Lung (tissue), 12 donors: Measurements from ENCODE around the gene TDRD3. TPM values are rescaled to one million over a fixed set of nuclear protein-coding genes. Genes with fewer than 3 reads are reported as not detected.
A peak's percentile ranks its signal among the peaks of the same experiment; 100 is the strongest.

ENCODE experiments used
- ATAC-seq: fragments of 200-7000 bp; cut with Tn5 transposase; one replicate; pipeline ENCODE4 v1.9.1; 2020; ENCODE audit warnings: moderate number of reproducible peaks; ENCODE audit not compliant: insufficient read depth, low FRiP score
- DNase-seq, 3 donors: peaks; one replicate each; pipeline ENCODE4 v3.0.0-alpha.2; 2013 to 2017
- H3K27ac ChIP-seq, 2 donors: one replicate each; pipeline ENCODE4 v1.5.1; 2013; ENCODE audit warnings: mild to moderate bottlenecking in 2 of 2, moderate library complexity in 2 of 2, control low read depth in 1 of 2, inconsistent platforms in 1 of 2, low read depth in 1 of 2, low read length in 1 of 2
- H3K27me3 ChIP-seq, 3 donors: one replicate each; pipeline ENCODE4 v1.5.1; 2013; ENCODE audit warnings: low read length in 2 of 3; ENCODE audit not compliant: control insufficient read depth in 3 of 3, insufficient read depth in 3 of 3
- H3K36me3 ChIP-seq, 4 donors: one replicate each; pipeline ENCODE4 v1.5.1; 2013; ENCODE audit warnings: low read length in 4 of 4, mild to moderate bottlenecking in 1 of 4, moderate library complexity in 1 of 4; ENCODE audit not compliant: control insufficient read depth in 4 of 4, insufficient read depth in 4 of 4
- H3K4me1 ChIP-seq, 5 donors: one replicate each; pipeline ENCODE4 v1.5.1; 2013; ENCODE audit warnings: low read length in 5 of 5, mild to moderate bottlenecking in 2 of 5, moderate library complexity in 1 of 5; ENCODE audit not compliant: control insufficient read depth in 5 of 5, insufficient read depth in 5 of 5
- H3K4me3 ChIP-seq: one replicate; pipeline ENCODE4 v1.5.1; 2013; ENCODE audit warnings: mild to moderate bottlenecking, control low read depth, moderate library complexity
- H3K9ac ChIP-seq, 2 donors: one replicate each; pipeline ENCODE4 v1.5.1; 2013; ENCODE audit warnings: low read length in 2 of 2, control low read depth in 1 of 2; ENCODE audit not compliant: insufficient read depth in 1 of 2
- H3K9me3 ChIP-seq, 4 donors: one replicate each; pipeline ENCODE4 v1.5.1; 2013; ENCODE audit warnings: low read length in 3 of 4, mild to moderate bottlenecking in 1 of 4, moderate library complexity in 1 of 4; ENCODE audit not compliant: control insufficient read depth in 4 of 4, insufficient read depth in 3 of 4
- WGBS, 2 donors: extraction: QIAGEN DNeasy Blood & Tissue Kit; methylation state at CpG; one replicate each; pipeline ENCODE4 v1.1.7; 2013; 5-methylcytosine and 5-hydroxymethylcytosine counted together
- polyA plus RNA-seq, 2 donors: library from polyadenylated mRNA; stranded (reverse); fragments of 200-250 nt; gene quantifications; one replicate each; pipeline ENCODE4 v1.2.1, GENCODE V29; 2013
- total RNA-seq, 2 donors: library from RNA; depleted of rRNA in 1 of 2; stranded (reverse); fragments of >200 nt in 1 of 2; gene quantifications; one replicate each; pipeline ENCODE4 v1.2.1, GENCODE V29; 2014 to 2021
- TF ChIP-seq, protein P1 (sequence below): IDR thresholded peaks from 2 replicates; pipeline ENCODE4 v1.5.1; 2012; ENCODE audit warnings: mild to moderate bottlenecking; ENCODE audit errors: control extremely low read depth, extremely low read depth
- donor health status: control.
- donor health status: control.
- donor health status: Bipolar disorder and iron deficiency.
- donor health status: healthy.
- donor health status: DM: yes; HTN: yes; CAD: no.

TDRD3 gene
- total and polyA plus RNA-seq, 4 donors = 6.5 to 56.7 (median 19.4) TPM

DNA sequence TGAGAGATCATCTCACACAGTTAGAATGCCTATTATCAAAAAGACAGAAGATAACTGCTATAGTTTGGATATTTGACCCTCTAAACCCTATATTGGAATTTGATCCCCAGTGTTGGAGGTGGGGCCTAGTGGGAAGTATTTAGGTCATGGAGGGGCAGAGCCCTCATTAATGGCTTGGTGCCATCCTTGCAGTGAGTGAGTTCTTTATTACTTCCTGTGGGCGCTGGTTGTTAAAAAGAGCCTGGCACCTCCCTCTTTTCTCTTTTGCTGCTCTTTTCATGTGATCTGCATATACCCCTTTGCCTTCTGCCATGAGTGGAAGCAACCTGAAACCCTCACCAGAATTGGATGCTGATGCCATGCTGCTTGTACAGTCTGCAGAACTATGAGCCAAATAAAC, 66.8 kb downstream of the TDRD3 start:
- H3K4me1 ChIP-seq = peaks cover 0 to 2% (median 0%) of the 10 kb centered on the region in 5 donors
- DNase-seq (no peak), ATAC-seq (no peak)
- H3K9me3 ChIP-seq = peaks cover 0 to 2% (median 0%) of the 10 kb centered on the region in 4 donors
- H3K36me3 ChIP-seq = peaks cover 1 to 14% (median 6%) of the 10 kb centered on the region in 4 donors
- H3K27me3 ChIP-seq = no peaks in the 10 kb centered on the region
- H3K27ac ChIP-seq = no peak overlapping the region
- no peak overlapping the region for H3K9ac ChIP-seq
- no peak overlapping the region for H3K4me3 ChIP-seq
- WGBS, 2 donors = 54 to 60% methylated on average over 1 of the region's 1 CpG
- TF ChIP-seq, protein P1, sequence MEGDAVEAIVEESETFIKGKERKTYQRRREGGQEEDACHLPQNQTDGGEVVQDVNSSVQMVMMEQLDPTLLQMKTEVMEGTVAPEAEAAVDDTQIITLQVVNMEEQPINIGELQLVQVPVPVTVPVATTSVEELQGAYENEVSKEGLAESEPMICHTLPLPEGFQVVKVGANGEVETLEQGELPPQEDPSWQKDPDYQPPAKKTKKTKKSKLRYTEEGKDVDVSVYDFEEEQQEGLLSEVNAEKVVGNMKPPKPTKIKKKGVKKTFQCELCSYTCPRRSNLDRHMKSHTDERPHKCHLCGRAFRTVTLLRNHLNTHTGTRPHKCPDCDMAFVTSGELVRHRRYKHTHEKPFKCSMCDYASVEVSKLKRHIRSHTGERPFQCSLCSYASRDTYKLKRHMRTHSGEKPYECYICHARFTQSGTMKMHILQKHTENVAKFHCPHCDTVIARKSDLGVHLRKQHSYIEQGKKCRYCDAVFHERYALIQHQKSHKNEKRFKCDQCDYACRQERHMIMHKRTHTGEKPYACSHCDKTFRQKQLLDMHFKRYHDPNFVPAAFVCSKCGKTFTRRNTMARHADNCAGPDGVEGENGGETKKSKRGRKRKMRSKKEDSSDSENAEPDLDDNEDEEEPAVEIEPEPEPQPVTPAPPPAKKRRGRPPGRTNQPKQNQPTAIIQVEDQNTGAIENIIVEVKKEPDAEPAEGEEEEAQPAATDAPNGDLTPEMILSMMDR = no peak

DNA sequence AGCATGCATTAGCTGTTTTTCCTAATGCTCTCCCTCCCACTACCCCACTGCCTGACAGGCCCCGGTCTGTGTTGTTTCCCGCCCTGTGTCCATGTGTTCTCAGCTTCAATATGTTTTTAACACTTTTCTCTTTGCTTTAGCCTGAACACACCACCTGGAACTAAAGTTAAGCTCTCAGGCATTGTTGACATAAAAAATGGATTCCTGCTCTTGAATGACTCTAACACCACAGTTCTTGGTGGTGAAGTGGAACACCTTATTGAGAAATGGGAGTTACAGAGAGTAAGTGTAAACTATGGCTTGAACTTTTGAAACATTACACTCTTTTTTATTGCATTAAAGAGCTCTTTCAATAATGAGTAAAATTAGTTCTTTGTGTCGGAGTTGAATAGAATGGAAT, 70.1 kb downstream of the TDRD3 start:
- Histone ChIP-seq H3K4me3 (no peak overlapping the region), H3K4me1 (peaks cover 0 to 2% (median 0%) of the 10 kb centered on the region in 5 donors), H3K27ac (no peak overlapping the region), H3K36me3 (peaks cover 0 to 14% (median 6%) of the 10 kb centered on the region in 4 donors), H3K27me3 (no peaks in the 10 kb centered on the region), H3K9me3 (peaks cover 0 to 2% (median 0%) of the 10 kb centered on the region in 4 donors), H3K9ac (no peak overlapping the region)
- peak; percentile 34 for ATAC-seq
- DNase-seq = peak in 2 of 3 donors; percentile 50 to 67
- TF ChIP-seq, protein P1 = no peak
- 76 to 84% methylated on average over 3 of the region's 3 CpGs for WGBS, 2 donors

DNA sequence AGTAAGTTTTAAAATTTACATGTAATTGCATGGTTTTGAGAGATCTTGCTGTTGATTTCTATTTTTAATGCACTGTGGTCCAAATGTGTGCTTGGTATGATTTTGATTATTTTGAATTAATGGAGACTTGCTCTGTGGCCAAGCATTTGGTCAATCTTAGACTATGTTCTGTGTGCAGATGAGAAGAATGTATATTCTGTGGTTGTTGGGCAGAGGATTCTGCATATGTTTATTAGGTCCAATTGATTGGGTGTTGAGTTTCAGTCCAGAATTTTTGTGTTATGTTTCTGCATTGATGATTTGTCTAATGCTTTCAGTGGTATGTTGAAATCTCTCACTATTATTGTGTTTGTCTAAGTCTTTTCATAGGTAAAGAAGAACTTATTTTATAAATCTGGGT, 82.3 kb downstream of the TDRD3 start:
- no peak overlapping the region for H3K27ac ChIP-seq
- H3K9ac ChIP-seq = no peak overlapping the region

DNA sequence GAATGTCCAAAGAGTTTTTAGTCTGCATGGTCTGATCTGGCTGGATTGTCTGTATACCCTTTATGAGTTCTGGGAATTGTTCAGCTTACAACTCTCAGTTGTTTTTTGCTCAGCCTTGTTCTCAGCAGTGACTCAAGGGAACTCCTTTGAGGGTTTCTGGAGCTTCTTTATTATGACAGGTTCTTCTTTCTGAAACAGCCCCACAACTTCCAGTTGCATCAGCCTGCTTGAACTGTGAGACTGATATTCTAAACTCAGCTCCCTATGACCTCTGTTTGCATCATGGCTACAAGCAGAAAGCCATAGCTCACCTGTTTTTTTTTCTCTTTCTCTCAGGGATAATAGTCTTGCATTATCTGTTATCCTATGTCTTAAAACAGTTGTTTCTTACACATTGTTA, 85.0 kb downstream of the TDRD3 start:
- peaks cover 2 to 10% (median 7%) of the 10 kb centered on the region in 4 donors for H3K36me3 ChIP-seq
- TF ChIP-seq, protein P1 = no peak
- no peaks in the 10 kb centered on the region for H3K27me3 ChIP-seq
- H3K4me3 ChIP-seq = no peak overlapping the region
- ATAC-seq = no peak
- DNase-seq = no peak
- no peak overlapping the region for H3K9ac ChIP-seq
- H3K9me3 ChIP-seq = peaks cover 0 to 4% (median 4%) of the 10 kb centered on the region in 4 donors
- H3K27ac ChIP-seq = no peak overlapping the region
- H3K4me1 ChIP-seq = no peaks in the 10 kb centered on the region

More for the DNA sequence above, 82.3 kb downstream of the TDRD3 start:
- Histone ChIP-seq H3K4me1 (no peaks in the 10 kb centered on the region), H3K27me3 (no peaks in the 10 kb centered on the region), H3K9me3 (peaks cover 0 to 6% (median 4%) of the 10 kb centered on the region in 4 donors), H3K36me3 (peaks cover 2 to 11% (median 3%) of the 10 kb centered on the region in 4 donors), H3K4me3 (no peak overlapping the region)
- TF ChIP-seq, protein P1 = no peak
- no peak for DNase-seq
- no peak for ATAC-seq
